Trophoblast cell (in vitro differentiated cells and primary cell): Measurements from ENCODE around the gene FMO4. TPM values are rescaled to one million over a fixed set of nuclear protein-coding genes. Genes with fewer than 3 reads are reported as not detected.

ENCODE experiments used
- DNase-seq, 2 donors: peaks; one replicate each; pipeline ENCODE4 v3.0.0-alpha.2; 2016
- H2AFZ ChIP-seq: 2 replicates; pipeline ENCODE4 v1.6.1; 2013; ENCODE audit warnings: low read length, moderate library complexity, mild to moderate bottlenecking; ENCODE audit not compliant: insufficient read depth, poor library complexity
- H2AK5ac ChIP-seq: 2 replicates; pipeline ENCODE4 v1.6.1; 2013; ENCODE audit warnings: mild to moderate bottlenecking, low read length
- H2BK120ac ChIP-seq: 2 replicates; pipeline ENCODE4 v1.6.1; 2013; ENCODE audit warnings: low read length, mild to moderate bottlenecking, moderate library complexity; ENCODE audit not compliant: insufficient read depth, poor library complexity
- H2BK12ac ChIP-seq: 2 replicates; pipeline ENCODE4 v1.6.1; 2013; ENCODE audit warnings: mild to moderate bottlenecking, low read length, moderate library complexity
- H2BK5ac ChIP-seq: 2 replicates; pipeline ENCODE4 v1.6.1; 2013; ENCODE audit warnings: low read length, low read depth, moderate library complexity, mild to moderate bottlenecking; ENCODE audit not compliant: poor library complexity
- H3K14ac ChIP-seq: 2 replicates; pipeline ENCODE4 v1.6.1; 2013; ENCODE audit warnings: mild to moderate bottlenecking, low read length
- H3K18ac ChIP-seq: 2 replicates; pipeline ENCODE4 v1.6.1; 2013; ENCODE audit warnings: mild to moderate bottlenecking, low read length
- H3K23ac ChIP-seq: 2 replicates; pipeline ENCODE4 v1.6.1; 2013; ENCODE audit warnings: low read length
- H3K27ac ChIP-seq: 2 replicates; pipeline ENCODE4 v1.5.1; 2013; ENCODE audit warnings: low read depth, mild to moderate bottlenecking, inconsistent platforms, low read length, moderate library complexity
- H3K27me3 ChIP-seq: 2 replicates; pipeline ENCODE4 v1.6.1; 2013; ENCODE audit warnings: inconsistent platforms, mild to moderate bottlenecking, low read length, moderate library complexity; ENCODE audit not compliant: insufficient read depth
- H3K36me3 ChIP-seq, 2 experiments: 1 replicate in 1 of 2; 2 replicates in 1 of 2; pipeline ENCODE4 v1.6.1; 2013; ENCODE audit warnings: low read length in 2 of 2, mild to moderate bottlenecking in 2 of 2, moderate library complexity in 1 of 2; ENCODE audit not compliant: insufficient read depth in 2 of 2, control insufficient read depth in 1 of 2
- H3K4ac ChIP-seq: 2 replicates; pipeline ENCODE4 v1.6.1; 2013; ENCODE audit warnings: low read depth, mild to moderate bottlenecking, low read length, moderate library complexity
- H3K4me1 ChIP-seq, 2 experiments: 1 replicate in 1 of 2; 2 replicates in 1 of 2; pipeline ENCODE4 v1.6.1; 2013; ENCODE audit warnings: low read length in 2 of 2, mild to moderate bottlenecking in 2 of 2, moderate library complexity in 1 of 2; ENCODE audit not compliant: insufficient read depth in 2 of 2, control insufficient read depth in 1 of 2
- H3K4me2 ChIP-seq: 2 replicates; pipeline ENCODE4 v1.6.1; 2013; ENCODE audit warnings: inconsistent platforms, mild to moderate bottlenecking, low read length, moderate library complexity
- H3K4me3 ChIP-seq: 2 replicates; pipeline ENCODE4 v1.5.1; 2013; ENCODE audit warnings: mild to moderate bottlenecking, low read depth, low read length, inconsistent platforms
- H3K79me1 ChIP-seq: one replicate; pipeline ENCODE4 v1.6.1; 2013; ENCODE audit warnings: low read length
- H3K79me2 ChIP-seq: 2 replicates; pipeline ENCODE4 v1.6.1; 2013; ENCODE audit warnings: low read length, mild to moderate bottlenecking; ENCODE audit not compliant: control insufficient read depth, insufficient read depth, poor library complexity
- H3K9ac ChIP-seq: 2 replicates; pipeline ENCODE4 v1.6.1; 2013; ENCODE audit warnings: mild to moderate bottlenecking, low read length
- H3K9me3 ChIP-seq: 2 replicates; pipeline ENCODE4 v1.6.1; 2013; ENCODE audit warnings: low read depth, mild to moderate bottlenecking, control low read depth, inconsistent platforms, low read length; ENCODE audit not compliant: insufficient read depth
- H4K12ac ChIP-seq: 2 replicates; pipeline ENCODE4 v1.6.1; 2013; ENCODE audit warnings: low read depth, mild to moderate bottlenecking, low read length, moderate library complexity
- H4K8ac ChIP-seq: 2 replicates; pipeline ENCODE4 v1.6.1; 2013; ENCODE audit warnings: low read depth, mild to moderate bottlenecking, low read length, moderate library complexity
- H4K91ac ChIP-seq: one replicate; pipeline ENCODE4 v1.6.1; 2013; ENCODE audit warnings: low read depth, mild to moderate bottlenecking, low read length, moderate library complexity
- WGBS: extraction: QIAGEN DNeasy Blood & Tissue Kit; methylation state at CpG from one replicate; pipeline ENCODE4 v1.1.7; 2013; ENCODE audit warnings: missing lambda C conversion rate; ENCODE audit not compliant: insufficient read length, insufficient coverage; ENCODE audit errors: extremely low coverage; 5-methylcytosine and 5-hydroxymethylcytosine counted together
- polyA plus RNA-seq: library from polyadenylated mRNA; stranded (reverse); fragments of 200-250 nt; gene quantifications from 2 replicates; pipeline ENCODE4 v1.2.3, GENCODE V29; 2013

FMO4 gene, protein sequence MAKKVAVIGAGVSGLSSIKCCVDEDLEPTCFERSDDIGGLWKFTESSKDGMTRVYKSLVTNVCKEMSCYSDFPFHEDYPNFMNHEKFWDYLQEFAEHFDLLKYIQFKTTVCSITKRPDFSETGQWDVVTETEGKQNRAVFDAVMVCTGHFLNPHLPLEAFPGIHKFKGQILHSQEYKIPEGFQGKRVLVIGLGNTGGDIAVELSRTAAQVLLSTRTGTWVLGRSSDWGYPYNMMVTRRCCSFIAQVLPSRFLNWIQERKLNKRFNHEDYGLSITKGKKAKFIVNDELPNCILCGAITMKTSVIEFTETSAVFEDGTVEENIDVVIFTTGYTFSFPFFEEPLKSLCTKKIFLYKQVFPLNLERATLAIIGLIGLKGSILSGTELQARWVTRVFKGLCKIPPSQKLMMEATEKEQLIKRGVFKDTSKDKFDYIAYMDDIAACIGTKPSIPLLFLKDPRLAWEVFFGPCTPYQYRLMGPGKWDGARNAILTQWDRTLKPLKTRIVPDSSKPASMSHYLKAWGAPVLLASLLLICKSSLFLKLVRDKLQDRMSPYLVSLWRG
- polyA plus RNA-seq, result 2.4 and 2.5 TPM in 2 replicates

DNA sequence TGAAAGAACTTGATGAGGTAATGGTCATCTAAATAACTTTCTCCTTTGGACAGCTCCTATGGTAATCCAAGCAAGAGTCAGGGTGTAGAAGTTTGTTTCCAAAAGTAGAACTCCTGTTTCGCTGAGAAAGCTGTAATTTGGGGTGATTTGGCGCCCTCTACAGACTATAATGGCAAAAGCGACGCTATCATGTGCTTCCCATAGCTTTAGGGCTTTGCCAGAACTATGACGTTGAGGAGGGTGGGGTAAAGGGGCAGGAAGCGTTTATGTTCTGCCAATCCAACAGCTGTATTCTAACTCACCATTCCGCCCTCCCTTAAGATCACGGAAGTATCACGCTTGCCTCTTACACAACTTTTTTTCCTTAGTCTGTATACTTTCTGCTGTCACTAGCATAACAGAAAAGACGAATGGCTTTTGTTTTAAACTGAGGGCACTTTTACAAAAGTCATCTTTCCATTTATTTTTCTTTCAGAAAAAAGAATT is at the start of gene FMO4:
TSS of gene FMO4 (plus strand) at position 349 of the 486 bp plus-strand sequence. CDS start 5,643 bp downstream, outside the sequence.
- H2BK12ac ChIP-seq, result no peak within 1 kb of the TSS
- H3K23ac ChIP-seq, result no peak within 1 kb of the TSS
- H3K79me1 ChIP-seq, result no peaks in the 10 kb centered on the region
- H2BK120ac ChIP-seq, result no peak within 1 kb of the TSS
- no peaks in the 10 kb centered on the region for H3K27me3 ChIP-seq
- H3K9ac ChIP-seq, result no peak within 1 kb of the TSS
- H3K36me3 ChIP-seq, result no peaks in the 10 kb centered on the region
- peaks cover 2% of the 10 kb centered on the region for H3K9me3 ChIP-seq
- H2AFZ ChIP-seq, result no peak within 1 kb of the TSS
- H3K4ac ChIP-seq, result no peak within 1 kb of the TSS
- H3K18ac ChIP-seq, result no peak within 1 kb of the TSS
- no peak within 1 kb of the TSS for H3K4me3 ChIP-seq
- no CpG with 5 or more reads among the region's 10 CpGs for WGBS
- H4K12ac ChIP-seq, result no peak within 1 kb of the TSS
- H3K79me2 ChIP-seq, result no peaks in the 10 kb centered on the region
- no peak within 1 kb of the TSS for H4K8ac ChIP-seq
- no peak within 1 kb of the TSS for H4K91ac ChIP-seq
- H2AK5ac ChIP-seq, result peak within 1 kb of the TSS; percentile 46
- H3K4me1 ChIP-seq, result peaks cover 0 to 3% of the 10 kb centered on the region in 2 experiments
- H3K4me2 ChIP-seq, result no peak within 1 kb of the TSS
- no peak within 1 kb of the TSS for H3K27ac ChIP-seq
- no peak within 1 kb of the TSS for H2BK5ac ChIP-seq
- H3K14ac ChIP-seq, result no peak within 1 kb of the TSS
- peak; percentile 93 to 99 for DNase-seq

DNA sequence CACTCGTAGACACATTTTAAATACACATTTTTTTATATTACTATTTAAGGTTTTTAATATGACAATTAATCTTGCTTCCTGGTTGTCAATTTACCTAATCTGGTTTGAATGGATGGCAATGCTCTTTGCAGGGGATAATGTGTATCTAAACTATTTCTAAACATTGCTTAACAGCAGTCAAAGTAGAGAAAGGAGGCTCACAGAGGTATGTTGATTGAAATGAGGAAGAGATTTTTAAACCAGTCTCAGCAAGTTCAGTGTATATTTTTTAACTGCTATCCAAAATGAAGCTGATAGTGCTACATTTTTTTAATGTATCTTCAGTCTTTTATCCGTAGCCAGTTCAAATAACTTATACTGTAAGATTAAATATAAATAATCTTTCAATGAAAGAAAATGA is 48.3 kb upstream of the FMO4 start:
- Histone ChIP-seq H4K12ac (no peak overlapping the region), H3K4ac (no peak overlapping the region), H3K14ac (no peak overlapping the region), H3K9ac (no peak overlapping the region), H2AK5ac (no peak overlapping the region), H4K8ac (no peak overlapping the region), H3K36me3 (no peaks in the 10 kb centered on the region), H3K18ac (no peak overlapping the region), H2BK12ac (no peak overlapping the region), H3K27me3 (no peaks in the 10 kb centered on the region), H3K79me1 (no peaks in the 10 kb centered on the region), H2BK5ac (no peak overlapping the region), H3K23ac (no peak overlapping the region), H3K4me1 (no peaks in the 10 kb centered on the region), H2BK120ac (no peak overlapping the region), H3K9me3 (peaks cover 1% of the 10 kb centered on the region), H3K79me2 (no peaks in the 10 kb centered on the region), H3K27ac (no peak overlapping the region), H2AFZ (no peak overlapping the region), H4K91ac (no peak overlapping the region), H3K4me3 (no peak overlapping the region), H3K4me2 (no peak overlapping the region)
- peak in 1 of 2 donors; percentile 18 for DNase-seq
- no CpG with 5 or more reads among the region's 2 CpGs for WGBS

DNA sequence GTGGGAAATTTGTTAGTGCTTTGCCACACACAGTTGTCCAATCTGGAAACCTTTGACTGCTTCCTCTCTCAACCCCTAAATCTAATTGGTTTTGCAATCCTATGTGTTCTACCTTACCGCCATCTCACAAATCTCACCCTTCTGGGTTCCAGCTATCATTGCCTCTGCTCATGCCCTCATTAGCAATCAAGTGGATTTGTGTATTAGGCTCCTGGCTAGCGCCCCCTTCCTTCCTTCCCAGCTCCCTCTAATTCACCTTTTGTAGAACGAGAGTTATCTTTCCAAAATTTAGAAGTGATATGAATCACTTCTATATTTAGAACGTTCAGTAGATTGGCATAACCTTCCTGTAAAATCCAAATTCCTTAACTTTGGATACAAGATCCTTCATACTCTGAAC is 47.1 kb upstream of the FMO4 start:
- Histone ChIP-seq H3K27me3 (no peaks in the 10 kb centered on the region), H3K4me3 (no peak overlapping the region), H2BK120ac (no peak overlapping the region), H2BK12ac (no peak overlapping the region), H3K18ac (no peak overlapping the region), H3K9me3 (peaks cover 1% of the 10 kb centered on the region), H3K36me3 (no peaks in the 10 kb centered on the region), H2AFZ (no peak overlapping the region), H4K12ac (no peak overlapping the region), H3K9ac (no peak overlapping the region), H3K79me2 (no peaks in the 10 kb centered on the region), H3K79me1 (no peaks in the 10 kb centered on the region), H3K4ac (no peak overlapping the region), H4K91ac (no peak overlapping the region), H3K4me2 (no peak overlapping the region), H4K8ac (no peak overlapping the region), H3K4me1 (no peaks in the 10 kb centered on the region), H2AK5ac (no peak overlapping the region), H2BK5ac (no peak overlapping the region), H3K27ac (no peak overlapping the region), H3K23ac (no peak overlapping the region), H3K14ac (no peak overlapping the region)
- no CpG with 5 or more reads among the region's 4 CpGs for WGBS
- DNase-seq, result no peak

DNA sequence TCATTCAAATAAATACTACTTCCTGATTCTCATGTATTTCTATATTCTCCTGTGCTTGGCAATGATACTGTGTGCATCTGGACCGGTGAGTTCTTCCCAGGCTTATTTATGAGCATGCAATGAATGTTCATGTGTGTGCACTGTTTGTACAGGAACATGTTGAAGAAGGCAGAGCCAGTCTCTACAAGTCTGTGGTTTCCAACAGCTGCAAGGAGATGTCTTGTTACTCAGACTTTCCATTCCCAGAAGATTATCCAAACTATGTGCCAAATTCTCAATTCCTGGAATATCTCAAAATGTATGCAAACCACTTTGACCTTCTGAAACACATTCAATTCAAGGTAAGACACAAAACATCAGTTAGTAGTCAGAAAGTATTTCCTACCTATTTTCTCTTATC is 46.6 kb upstream of the FMO4 start:
- Histone ChIP-seq H3K27ac (no peak overlapping the region), H2BK12ac (no peak overlapping the region), H3K9me3 (peaks cover 1% of the 10 kb centered on the region), H3K4me3 (no peak overlapping the region), H3K36me3 (no peaks in the 10 kb centered on the region), H4K91ac (no peak overlapping the region), H3K4me2 (no peak overlapping the region), H3K79me2 (no peaks in the 10 kb centered on the region), H3K27me3 (no peaks in the 10 kb centered on the region), H2AFZ (no peak overlapping the region), H4K8ac (no peak overlapping the region), H3K23ac (no peak overlapping the region), H3K14ac (no peak overlapping the region), H2BK120ac (no peak overlapping the region), H4K12ac (no peak overlapping the region), H2BK5ac (no peak overlapping the region), H3K79me1 (no peaks in the 10 kb centered on the region), H2AK5ac (no peak overlapping the region), H3K4me1 (no peaks in the 10 kb centered on the region), H3K9ac (no peak overlapping the region), H3K4ac (no peak overlapping the region), H3K18ac (no peak overlapping the region)
- WGBS, result no CpG with 5 or more reads among the region's 1 CpG
- peak; percentile 25 to 87 for DNase-seq
